ENCODE data around the gene FAM135A. TPM values are rescaled to one million over a fixed set of nuclear protein-coding genes. Genes with fewer than 3 reads are reported as not detected.

The FAM135A gene
- total RNA-seq, 1 experiment from 2014 or later: 11.2 TPM

- Histone ChIP-seq H3K9me3 (ENCODE audit: low read depth, low read length, poor library complexity, severe bottlenecking) (no peaks in the 10 kb centered on the region), H3K36me3 (ENCODE audit: insufficient read depth, low read length, poor library complexity, severe bottlenecking) (no peaks in the 10 kb centered on the region), H3K4me3 (ENCODE audit: low read depth, low read length, poor library complexity, severe bottlenecking) (no peak overlapping the region), H3K4me1 (ENCODE audit: insufficient read depth, low read length, poor library complexity, severe bottlenecking) (no peaks in the 10 kb centered on the region), H3K27ac (ENCODE audit: low read depth, low read length, poor library complexity, severe bottlenecking) (no peak overlapping the region), H3K27me3 (replicated peaks; ENCODE audit: insufficient read depth, low read depth, low read length, poor library complexity) (no peaks in the 10 kb centered on the region)
- intact Hi-C loops (cut with micrococcal nuclease; ENCODE audit: unreplicated experiment): loop anchor here (10.0 kb wide), 1 partner anchor 196 kb away; no protein-coding TSS in a partner anchor
- no peak for DNase-seq (ENCODE audit: low spot score)
- BruUV-seq (replicated peaks): no TSS peak
- CTCF ChIA-PET: no interaction called here
- POLR2A ChIA-PET (ENCODE audit: low non-redundant PET): no interaction called here
- TF ChIP-seq CTCF (conservative IDR thresholded peaks at IDR 0.05; ENCODE audit: low read depth, low read length): no peak
- no peak for TF ChIP-seq EZH2 (IDR thresholded peaks at IDR 0.05; ENCODE audit: borderline replicate concordance, low read depth, low read length, poor library complexity, severe bottlenecking)
Observed at GRCh38 chr6:70510600-70510999, 97.3 kb downstream of the FAM135A start.

GRCh38 chr6:70518723-70519122, 105.4 kb downstream of the FAM135A start:
- TF ChIP-seq EZH2 (IDR thresholded peaks at IDR 0.05; ENCODE audit: borderline replicate concordance, low read depth, low read length, poor library complexity, severe bottlenecking) (no peak), CTCF (conservative IDR thresholded peaks at IDR 0.05; ENCODE audit: low read depth, low read length) (no peak)
- Histone ChIP-seq H3K27ac (ENCODE audit: low read depth, low read length, poor library complexity, severe bottlenecking) (no peak overlapping the region), H3K36me3 (ENCODE audit: insufficient read depth, low read length, poor library complexity, severe bottlenecking) (no peaks in the 10 kb centered on the region), H3K27me3 (replicated peaks; ENCODE audit: insufficient read depth, low read depth, low read length, poor library complexity) (no peaks in the 10 kb centered on the region), H3K4me1 (ENCODE audit: insufficient read depth, low read length, poor library complexity, severe bottlenecking) (no peaks in the 10 kb centered on the region), H3K4me3 (ENCODE audit: low read depth, low read length, poor library complexity, severe bottlenecking) (no peak overlapping the region), H3K9me3 (ENCODE audit: low read depth, low read length, poor library complexity, severe bottlenecking) (no peaks in the 10 kb centered on the region)
- DNase-seq (ENCODE audit: low spot score): no peak
- POLR2A ChIA-PET (ENCODE audit: low non-redundant PET): interaction anchor here (0.6 kb wide), 1 partner anchor 103 kb away, joined by 3 read pairs; no protein-coding TSS in a partner anchor
- BruUV-seq (replicated peaks): no TSS peak
- intact Hi-C loops (cut with micrococcal nuclease; ENCODE audit: unreplicated experiment): loop anchor here (10.0 kb wide), 1 partner anchor 204 kb away; no protein-coding TSS in a partner anchor
- CTCF ChIA-PET: no interaction called here

GRCh38 chr6:70520575-70520974, 107.3 kb downstream of the FAM135A start:
- ChIA-PET CTCF (interaction anchor here (0.5 to 1.1 kb wide), 7 partner anchors 46 to 435 kb away, joined by 3 to 12 read pairs (median 4); partner anchors contain the start of gene SDHAF4), POLR2A (ENCODE audit: low non-redundant PET) (interaction anchor here (0.5 kb wide), 1 partner anchor 108 kb away, joined by 8 read pairs; no protein-coding TSS in a partner anchor)
- DNase-seq (ENCODE audit: low spot score): peak; percentile 11
- Histone ChIP-seq H3K4me1 (ENCODE audit: insufficient read depth, low read length, poor library complexity, severe bottlenecking) (no peaks in the 10 kb centered on the region), H3K4me3 (ENCODE audit: low read depth, low read length, poor library complexity, severe bottlenecking) (no peak overlapping the region), H3K36me3 (ENCODE audit: insufficient read depth, low read length, poor library complexity, severe bottlenecking) (no peaks in the 10 kb centered on the region), H3K27me3 (replicated peaks; ENCODE audit: insufficient read depth, low read depth, low read length, poor library complexity) (no peaks in the 10 kb centered on the region), H3K27ac (ENCODE audit: low read depth, low read length, poor library complexity, severe bottlenecking) (no peak overlapping the region), H3K9me3 (ENCODE audit: low read depth, low read length, poor library complexity, severe bottlenecking) (no peaks in the 10 kb centered on the region)
- no TSS peak for BruUV-seq (replicated peaks)
- intact Hi-C loops (cut with micrococcal nuclease; ENCODE audit: unreplicated experiment): loop anchor here (2.0 to 5.0 kb wide), 3 partner anchors 167 to 488 kb away; partner anchors contain the start of gene B3GAT2
- TF ChIP-seq CTCF (conservative IDR thresholded peaks at IDR 0.05; ENCODE audit: low read depth, low read length) (peak; percentile 48; the same call in 1 of the 2 replicates), EZH2 (IDR thresholded peaks at IDR 0.05; ENCODE audit: borderline replicate concordance, low read depth, low read length, poor library complexity, severe bottlenecking) (no peak)
